K562 (cell line): Measurements from ENCODE around the gene STOM.

Experiments used
- CTCF ChIP-seq, 3 experiments: IDR thresholded peaks in 2 of 3; conservative IDR thresholded peaks in 1 of 3; 2 replicates each; pipeline ENCODE4 v1.5.1; 2011 to 2012; ENCODE audit warnings: low read length in 3 of 3, mild to moderate bottlenecking in 3 of 3, control low read depth in 2 of 3, improper control_type of control experiment in 1 of 3, inconsistent platforms in 1 of 3, low read depth in 1 of 3, mixed read lengths in 1 of 3, moderate library complexity in 1 of 3; ENCODE audit not compliant: insufficient read depth in 2 of 3
- EP300 ChIP-seq: IDR thresholded peaks from 2 replicates; pipeline ENCODE4 v1.6.1; 2012; ENCODE audit warnings: low read length, improper control_type of control experiment
- EZH2 ChIP-seq: IDR thresholded peaks from 2 replicates; pipeline ENCODE4 v1.6.1; 2012; ENCODE audit warnings: low read depth, mild to moderate bottlenecking, inconsistent platforms, low read length, borderline replicate concordance
- HDAC1 ChIP-seq, 2 experiments: fragments of 450-650 bp; IDR thresholded peaks; 2 replicates each; pipeline ENCODE4 v1.6.1; 2016 to 2017; ENCODE audit warnings: inconsistent platforms in 1 of 2, mild to moderate bottlenecking in 1 of 2, moderate library complexity in 1 of 2
- NR1H2 ChIP-seq: sonication (generic); formaldehyde crosslinking; IDR thresholded peaks from 2 replicates; pipeline ENCODE4 v1.4.0; 2020; ENCODE audit warnings: mild to moderate bottlenecking, missing genetic modification reagents
- NR4A1 ChIP-seq, 2 experiments: fragments of 250-450 bp in 1 of 2; fragments of 450-650 bp in 1 of 2; sonication (Bioruptor Pico) in 1 of 2; IDR thresholded peaks; 2 replicates each; pipeline versions ENCODE4 v1.4.0 to v1.6.1; 2016 to 2020; ENCODE audit warnings: mild to moderate bottlenecking in 2 of 2, missing compliant biosample characterization in 1 of 2, missing genetic modification characterization in 1 of 2, moderate library complexity in 1 of 2
- POLR2A ChIP-seq: fragments of 450-650 bp; conservative IDR thresholded peaks from 2 replicates; pipeline ENCODE4 v1.6.1; 2016
- POLR2AphosphoS5 ChIP-seq: IDR thresholded peaks from 2 replicates; pipeline ENCODE4 v1.6.1; 2011; ENCODE audit warnings: mild to moderate bottlenecking, low read depth, low read length, moderate library complexity; ENCODE audit not compliant: control insufficient read depth, insufficient read depth
- SMAD1 ChIP-seq: fragments of 150-350 bp; IDR thresholded peaks from 2 replicates; pipeline ENCODE4 v1.6.1; 2014; ENCODE audit warnings: low read length, low read depth; ENCODE audit not compliant: partially characterized antibody
- TBP ChIP-seq: optimal IDR thresholded peaks from 2 replicates; pipeline ENCODE3; 2011; ENCODE audit warnings: low read depth, low read length, improper control_type of control experiment
- ZNF121 ChIP-seq: sonication (generic); formaldehyde crosslinking; conservative IDR thresholded peaks from 2 replicates; pipeline ENCODE4 v1.8.0; 2022; ENCODE audit warnings: missing genetic modification reagents
- ZNF274 ChIP-seq: IDR thresholded peaks from 2 replicates; pipeline ENCODE4 v1.6.1; 2011; ENCODE audit warnings: low read depth, mild to moderate bottlenecking, low read length, moderate library complexity, borderline replicate concordance

GRCh38 chr9:121362813-121363621 lies 7.0 kb downstream of the STOM start:
- TF ChIP-seq EZH2 (no peak), ZNF274 (no peak), POLR2A (no peak), CTCF (IDR thresholded peaks at IDR 0.05 in 2 of 3, conservative IDR thresholded peaks at IDR 0.05 in 1 of 3; ENCODE audit: insufficient read depth in 2 of 3, low read depth in 1 of 3, low read length in 3 of 3) (no peak), ZNF121 (CRISPR knock-in tag) (no peak), EP300 (no peak), NR1H2 (no peak), NR4A1 (CRISPR knock-in tag; IDR thresholded peaks at IDR 0.05) (no peak), NR4A1 (tag; IDR thresholded peaks at IDR 0.05) (no peak), TBP (no peak), HDAC1 (IDR thresholded peaks at IDR 0.05) (no peak), POLR2AphosphoS5 (no peak), SMAD1 (no peak)
